HG03565 (cell line): ENCODE measurements around the gene NUTM2E.
"Not testable (repeated sequence)": the region's sequence is repeated elsewhere in the genome, so short reads cannot be mapped to it uniquely, and the experiment has no call there.

Source experiments
- ATAC-seq: cut with Tn5 transposase; IDR thresholded peaks from one replicate; pipeline ENCODE4 v1.9.1; 2021; ENCODE audit warnings: mild to moderate bottlenecking, moderate library complexity; ENCODE audit not compliant: unreplicated experiment

The NUTM2E gene

GRCh38 chr10:79826496-79827215 lies at the start of gene NUTM2E:
NUTM2E (plus strand) TSS chr10:79826739; CDS start chr10:79841741, 15,002 bp downstream.
- ATAC-seq: peak; percentile 89

- ATAC-seq: not testable (repeated sequence)
Observed at GRCh38 chr10:79777997-79778396, 48.5 kb upstream of the NUTM2E start.

- peak; percentile 85 for ATAC-seq
Observed at GRCh38 chr10:79779310-79779938, 47.1 kb upstream of the NUTM2E start.

GRCh38 chr10:79779992-79780391 lies 46.5 kb upstream of the NUTM2E start:
- not testable (repeated sequence) for ATAC-seq

- not testable (repeated sequence) for ATAC-seq
Observed at GRCh38 chr10:79781584-79781983, 45.0 kb upstream of the NUTM2E start.

GRCh38 chr10:79787455-79787952 lies 39.0 kb upstream of the NUTM2E start:
- ATAC-seq: not testable (repeated sequence)

- not testable (repeated sequence) for ATAC-seq
Observed at GRCh38 chr10:79789351-79789750, 37.2 kb upstream of the NUTM2E start.

- not testable (repeated sequence) for ATAC-seq
Observed at GRCh38 chr10:79791906-79792517, 34.5 kb upstream of the NUTM2E start.

GRCh38 chr10:79799337-79799736 lies 27.2 kb upstream of the NUTM2E start:
- ATAC-seq: not testable (repeated sequence)

GRCh38 chr10:79805857-79806256 lies 20.7 kb upstream of the NUTM2E start:
- not testable (repeated sequence) for ATAC-seq

- ATAC-seq: not testable (repeated sequence)
Observed at GRCh38 chr10:79811895-79812294, 14.6 kb upstream of the NUTM2E start.

- not testable (repeated sequence) for ATAC-seq
Observed at GRCh38 chr10:79816290-79816689, 10.2 kb upstream of the NUTM2E start.

GRCh38 chr10:79823387-79823786 lies 3.2 kb upstream of the NUTM2E start:
- ATAC-seq: not testable (repeated sequence)

- ATAC-seq: not testable (repeated sequence)
Observed at GRCh38 chr10:79825587-79826011, 940 bp upstream of the NUTM2E start.

GRCh38 chr10:79826131-79826495 lies 426 bp upstream of the NUTM2E start:
- ATAC-seq: not testable (repeated sequence)

GRCh38 chr10:79833833-79834232 lies 7.3 kb downstream of the NUTM2E start:
- ATAC-seq: not testable (repeated sequence)

GRCh38 chr10:79835891-79836290 lies 9.4 kb downstream of the NUTM2E start:
- ATAC-seq: not testable (repeated sequence)

- not testable (repeated sequence) for ATAC-seq
Observed at GRCh38 chr10:79836891-79837290, 10.4 kb downstream of the NUTM2E start.

GRCh38 chr10:79838441-79838840 lies 11.9 kb downstream of the NUTM2E start:
- not testable (repeated sequence) for ATAC-seq

GRCh38 chr10:79853191-79853854 lies 26.8 kb downstream of the NUTM2E start:
- not testable (repeated sequence) for ATAC-seq

GRCh38 chr10:79862269-79862668 lies 35.7 kb downstream of the NUTM2E start:
- ATAC-seq: not testable (repeated sequence)
